ENCODE results near the gene PAM.
"Not testable (repeated sequence)": the region's sequence is repeated elsewhere in the genome, so short reads cannot be mapped to it uniquely, and the experiment has no call there.

Gene PAM

DNA sequence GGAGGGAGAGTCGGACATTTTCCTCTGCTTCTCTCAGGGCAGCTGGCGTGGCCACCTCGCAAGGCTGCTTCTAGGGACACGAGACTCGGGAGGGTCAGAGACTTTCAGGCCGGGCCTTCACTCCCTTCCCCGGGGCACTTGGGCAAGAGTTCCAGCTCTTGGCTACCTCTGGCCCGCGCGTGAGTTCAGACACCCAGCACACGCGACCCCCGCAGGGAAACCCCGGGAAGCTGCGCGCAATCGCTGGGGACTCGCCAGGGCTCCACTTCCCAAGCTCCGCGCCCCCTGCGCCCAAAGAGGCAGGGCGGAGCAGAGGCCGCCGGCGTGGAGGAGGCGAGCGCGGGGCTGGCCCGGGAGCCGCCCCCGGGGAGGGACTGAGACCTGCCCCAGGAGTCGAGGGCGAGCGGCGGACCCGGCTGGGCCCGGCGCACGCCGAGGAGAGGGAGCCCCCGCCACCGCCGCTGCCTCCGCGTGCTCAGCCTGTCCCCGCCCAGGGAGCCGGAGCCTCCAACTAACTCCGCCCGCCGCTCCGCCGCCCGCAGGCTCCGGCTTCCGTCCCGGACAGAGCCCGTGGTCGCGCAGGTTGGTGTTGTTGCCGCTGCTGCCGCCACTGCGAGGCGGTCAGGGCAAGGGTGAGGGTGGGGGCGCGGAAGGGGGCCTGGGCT is at the start of gene PAM:
Gene PAM, plus strand, starts transcription at position 539 of the 665 bp plus-strand sequence. CDS start 110,891 bp downstream, outside the sequence.
- ATAC-seq = peak; percentile 79 to 85

DNA sequence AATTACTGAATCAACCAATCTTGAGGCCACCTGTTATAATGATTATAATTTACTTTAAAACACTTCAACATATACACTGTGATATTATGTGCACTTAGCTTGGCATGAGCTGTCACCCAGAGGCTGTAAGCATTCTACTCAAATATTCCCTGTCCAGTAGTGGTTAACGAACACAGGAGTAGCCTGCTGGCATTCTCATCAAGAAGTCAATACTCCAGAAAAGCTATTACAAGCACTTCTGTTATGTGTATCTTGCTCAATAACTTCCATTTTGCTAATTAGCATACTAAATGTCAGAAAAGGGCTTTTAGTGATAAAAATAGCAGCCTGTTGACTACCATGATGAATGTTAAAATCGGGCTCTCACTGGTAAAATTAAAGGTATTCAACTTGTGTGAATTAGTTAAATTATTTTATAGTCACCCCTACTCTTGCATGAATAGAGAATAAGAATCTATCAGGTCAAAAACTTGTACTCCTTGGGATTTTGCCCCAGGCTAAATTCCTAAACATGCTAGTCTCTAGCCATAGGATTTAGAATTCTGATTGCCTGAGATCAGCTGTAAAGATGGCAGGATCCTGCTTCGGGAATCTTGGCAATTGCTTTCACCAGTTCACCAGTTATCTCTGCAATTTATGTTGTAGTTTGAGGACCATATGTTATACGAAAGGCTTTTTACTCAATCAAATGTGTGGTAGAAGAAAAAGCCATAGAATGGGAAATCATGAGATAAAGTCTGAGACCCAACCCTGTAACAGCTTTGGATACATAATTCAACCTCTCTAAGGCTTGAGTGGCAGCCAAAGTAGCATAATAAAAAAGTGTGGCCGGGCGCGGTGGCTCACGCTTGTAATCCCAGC is 43.4 kb upstream of the PAM start:
- ATAC-seq = no peak

DNA sequence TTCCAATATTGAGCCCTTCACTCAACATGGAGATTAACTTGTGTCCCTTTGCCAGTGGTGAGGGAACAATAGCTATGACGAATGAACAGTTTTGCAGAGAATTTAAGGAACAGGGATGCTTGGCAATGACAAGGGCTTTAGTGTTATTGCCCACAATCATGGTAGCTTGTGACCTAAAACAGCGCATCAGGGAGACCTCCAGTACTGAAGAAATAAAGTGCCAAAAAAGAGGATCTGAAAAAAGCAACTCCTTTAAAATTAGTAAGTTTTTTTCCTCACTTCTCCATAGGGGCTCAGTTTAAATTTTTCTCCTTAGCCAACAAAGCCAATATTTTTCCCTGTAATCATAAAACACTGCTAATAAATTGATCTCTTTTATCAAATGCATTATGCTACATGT is 41.8 kb upstream of the PAM start:
- no peak for ATAC-seq

DNA sequence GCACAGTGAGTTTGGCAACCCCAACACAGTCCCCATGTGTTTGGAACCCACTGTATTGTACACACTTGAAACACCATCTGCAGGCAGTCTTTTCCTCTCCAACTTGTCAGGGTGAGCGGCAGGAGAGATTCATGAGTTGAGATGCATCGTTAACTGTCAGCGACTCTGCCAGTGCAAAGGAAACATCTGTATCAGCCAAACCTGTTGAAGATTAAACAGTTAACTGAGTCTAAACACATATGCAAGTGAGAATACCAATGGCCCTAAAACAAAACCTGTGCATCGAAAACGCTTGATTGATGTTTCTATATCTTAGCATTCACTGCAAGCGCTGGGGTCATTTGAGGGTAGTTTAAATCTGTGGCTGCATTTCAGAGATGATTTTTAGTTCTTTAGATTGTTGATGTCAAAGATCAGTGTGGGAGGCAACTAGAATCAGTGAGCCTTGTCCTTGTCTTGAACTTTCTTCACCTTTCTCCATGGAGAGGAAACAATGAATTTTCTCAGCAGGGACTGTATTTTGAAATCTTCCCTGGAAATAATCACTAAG is 41.3 kb upstream of the PAM start:
- ATAC-seq = no peak

DNA sequence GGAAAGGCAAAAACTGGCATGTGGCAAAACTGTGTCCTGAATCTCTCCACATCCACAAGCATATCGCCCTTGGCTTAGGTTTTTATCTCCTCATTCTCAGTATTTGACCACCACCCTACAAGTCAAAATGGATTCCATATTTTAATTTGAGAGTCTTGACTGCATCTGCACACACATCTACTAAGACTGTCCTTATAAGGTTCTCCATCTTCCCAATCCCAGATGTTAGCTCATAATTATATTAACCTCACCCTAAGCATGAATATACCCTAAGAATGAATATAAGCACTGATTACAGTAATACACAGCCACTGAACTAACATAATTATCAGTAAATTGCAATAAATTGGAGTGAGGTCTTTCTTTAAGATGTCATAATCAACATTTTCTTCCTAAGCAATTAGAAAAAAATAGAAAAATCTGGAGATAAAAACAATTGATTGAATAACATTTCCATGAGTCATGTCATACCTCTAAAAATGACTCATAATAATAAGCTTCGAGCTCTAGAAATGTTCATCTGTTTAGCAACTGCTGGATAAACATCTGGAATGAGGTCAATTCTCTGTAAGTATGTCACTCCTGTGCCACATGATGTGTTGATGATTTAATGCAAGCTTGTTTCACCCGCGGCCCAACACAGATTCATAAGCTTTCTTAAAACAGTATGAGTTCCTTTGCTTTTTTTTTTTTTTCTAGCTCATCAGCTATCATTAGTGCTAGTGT is 39.9 kb upstream of the PAM start:
- ATAC-seq = peak; percentile 66 to 78

DNA sequence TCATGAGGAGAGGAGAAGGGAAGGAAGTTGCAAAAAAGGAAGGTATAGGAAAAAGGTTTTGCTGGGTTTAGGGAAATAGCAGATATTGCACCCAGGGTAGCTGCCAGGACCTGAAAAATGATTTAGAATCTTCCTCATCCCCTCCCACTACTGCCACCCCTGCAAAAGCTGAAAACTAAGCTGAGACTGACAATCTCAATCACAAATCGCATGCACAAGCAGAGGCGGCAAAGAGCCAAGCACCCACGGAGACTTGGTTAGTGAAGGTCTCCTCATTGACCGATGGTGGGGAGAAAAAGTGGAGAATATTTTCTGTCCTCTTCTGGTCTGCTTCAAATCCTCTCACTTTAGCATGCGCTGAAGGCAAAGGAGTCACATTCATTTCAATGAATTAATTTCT is 39.1 kb upstream of the PAM start:
- ATAC-seq = no peak

DNA sequence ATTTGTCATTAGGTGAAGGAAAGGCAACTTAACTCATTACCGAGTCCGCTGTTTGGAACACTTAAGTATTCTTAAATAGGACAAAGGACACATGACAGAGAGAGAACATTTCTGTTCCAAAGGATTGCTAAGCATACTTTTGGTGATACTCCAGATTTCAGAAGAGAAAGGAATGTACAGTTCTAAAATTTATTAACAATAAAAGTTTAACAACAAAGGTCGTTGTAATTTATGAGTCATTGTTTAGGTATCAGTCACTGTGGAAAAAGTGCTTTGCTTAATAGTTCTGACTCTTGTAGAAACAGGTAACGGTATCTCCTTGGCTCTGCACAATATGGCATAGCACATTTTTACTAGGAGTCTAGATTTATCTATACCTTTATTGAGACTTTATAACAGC is 36.3 kb upstream of the PAM start:
- peak; percentile 19 to 29 for ATAC-seq

DNA sequence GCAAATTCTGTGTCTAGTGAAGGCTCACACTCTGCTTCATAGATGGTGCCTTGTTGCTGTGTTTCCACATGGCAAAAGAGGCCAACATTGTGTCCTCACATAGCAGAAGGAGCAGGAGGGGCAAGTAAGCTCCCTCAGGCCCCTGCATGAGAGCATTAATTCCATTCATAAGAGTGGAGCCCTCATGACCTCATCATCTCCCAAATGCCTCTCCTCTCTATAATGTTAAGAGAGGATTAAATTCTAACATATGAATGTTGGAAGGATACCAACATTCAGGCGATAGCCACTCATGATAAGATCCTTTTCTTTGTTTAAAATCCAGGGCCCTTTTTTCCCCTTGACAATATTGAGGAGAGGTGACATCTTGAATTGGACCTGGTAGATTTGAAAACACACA is 35.2 kb upstream of the PAM start:
- no peak for ATAC-seq

DNA sequence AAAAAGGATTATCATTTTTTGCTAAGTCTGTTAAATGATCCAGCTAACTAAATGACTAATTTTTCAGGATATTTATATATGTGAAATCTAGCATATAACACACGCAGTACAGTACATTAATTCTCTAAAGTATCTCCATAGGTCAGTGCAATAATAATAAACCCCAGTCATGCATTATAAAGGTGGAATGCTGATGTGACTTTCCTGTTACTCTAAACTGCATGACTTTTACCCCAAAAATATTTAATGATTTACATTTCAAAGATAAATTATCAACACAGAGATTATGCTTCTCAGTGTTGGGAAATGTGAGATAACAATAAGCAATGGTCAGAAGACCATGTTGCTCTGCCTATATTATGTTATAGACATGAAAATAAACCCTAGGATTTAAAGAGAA is 34.1 kb upstream of the PAM start:
- ATAC-seq = no peak

DNA sequence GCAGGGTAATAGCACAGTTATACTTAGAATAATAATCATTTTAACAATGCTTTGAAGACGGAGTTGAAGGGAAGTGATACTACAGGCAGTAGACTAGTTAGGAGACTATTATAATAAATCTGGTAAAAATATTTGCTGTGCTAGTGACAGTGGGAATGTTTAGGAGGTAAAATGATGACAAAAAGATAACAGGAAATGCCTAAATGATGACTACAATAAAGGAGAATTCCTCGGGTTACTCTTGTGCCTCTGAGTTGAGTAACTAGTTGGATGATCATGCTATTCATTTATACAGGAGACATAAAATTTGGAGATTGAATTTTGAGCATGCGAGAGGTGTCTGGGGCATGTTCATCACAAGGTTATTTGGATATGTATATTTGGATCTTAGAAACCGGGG is 32.2 kb upstream of the PAM start:
- ATAC-seq = no peak

DNA sequence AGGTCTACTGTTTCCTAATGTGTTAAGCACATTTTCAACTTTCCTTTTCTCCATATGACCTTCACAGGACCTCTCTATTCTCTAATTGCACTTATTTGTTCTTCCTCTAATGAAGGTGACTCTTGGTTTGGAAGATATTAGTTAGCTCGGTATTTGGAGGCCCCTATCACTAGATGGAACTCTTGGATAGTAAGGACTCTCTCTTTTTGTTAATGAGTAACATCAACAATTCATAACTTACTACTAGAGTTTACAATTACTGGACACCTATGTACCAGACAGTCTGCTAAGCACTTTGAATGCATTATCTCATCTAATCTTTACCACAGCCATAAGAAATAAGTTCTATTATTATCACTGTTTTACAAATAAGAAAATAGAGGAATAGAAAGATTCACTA is 23.4 kb upstream of the PAM start:
- no peak for ATAC-seq

DNA sequence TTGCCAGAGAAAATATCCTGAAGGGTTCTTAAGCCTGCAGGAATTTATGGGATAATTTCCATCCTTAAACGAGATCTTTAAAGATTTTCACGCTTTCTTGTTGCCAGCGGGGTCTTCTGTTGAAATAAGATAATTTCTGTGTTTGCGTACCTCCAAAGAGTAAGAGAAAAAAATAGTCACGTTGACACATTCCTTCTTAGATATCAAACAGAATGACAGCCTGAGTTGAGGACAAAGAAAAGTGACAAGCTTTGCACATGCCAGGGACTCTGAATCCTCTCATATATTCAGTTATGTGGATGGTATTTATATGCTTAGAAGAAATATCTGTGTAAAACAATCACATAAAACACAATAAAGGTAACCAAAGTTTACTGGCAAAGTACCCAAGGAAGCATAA is 21.6 kb upstream of the PAM start:
- ATAC-seq = no peak

DNA sequence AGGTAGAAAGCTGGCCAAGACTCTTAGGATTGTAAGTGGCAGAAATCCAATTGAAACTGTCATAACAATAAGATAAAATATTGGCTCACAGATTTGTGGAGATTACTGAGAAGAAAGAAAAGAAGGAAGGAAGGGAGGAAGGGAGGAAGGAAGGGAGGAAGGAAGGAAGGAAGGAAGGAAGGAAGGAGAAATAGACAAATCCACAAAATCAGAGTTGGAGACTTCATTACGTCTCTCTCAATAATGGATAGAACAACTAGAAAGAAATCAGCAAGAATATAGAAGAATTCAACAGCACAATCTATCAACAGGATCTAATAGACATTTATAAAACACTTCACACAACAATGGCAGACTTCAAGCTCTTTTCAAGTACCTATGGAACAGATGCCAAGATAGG is 17.9 kb upstream of the PAM start:
- no peak for ATAC-seq

DNA sequence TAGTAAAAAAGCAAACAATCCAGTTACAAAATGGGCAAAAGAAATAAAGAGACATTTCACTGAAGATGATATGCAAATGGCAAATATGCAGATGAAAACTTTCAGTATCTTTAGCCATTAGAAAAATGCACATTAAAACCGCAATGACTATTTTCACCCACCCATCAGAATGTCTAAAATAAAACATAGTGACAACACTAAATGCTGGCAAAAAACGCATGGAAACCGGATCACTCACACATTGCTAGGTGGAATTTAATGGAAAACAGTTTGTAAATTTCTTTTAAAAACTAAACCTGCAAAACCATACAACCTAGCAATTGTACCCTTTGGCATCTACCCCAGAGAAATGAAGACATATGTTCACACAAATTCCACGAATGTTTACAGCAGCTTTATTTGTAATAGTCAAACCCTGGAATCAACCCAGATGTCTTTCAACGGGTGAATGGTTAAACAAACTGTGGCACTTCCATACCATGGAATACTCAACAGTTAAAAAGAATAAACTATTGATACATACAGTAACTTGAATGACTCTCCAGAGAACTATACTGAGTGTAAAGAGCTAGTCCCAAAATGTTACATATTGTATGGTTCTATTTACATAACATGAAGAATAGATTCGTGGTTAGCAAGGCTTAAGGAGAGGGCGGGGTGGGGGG is 17.2 kb upstream of the PAM start:
- no peak for ATAC-seq

DNA sequence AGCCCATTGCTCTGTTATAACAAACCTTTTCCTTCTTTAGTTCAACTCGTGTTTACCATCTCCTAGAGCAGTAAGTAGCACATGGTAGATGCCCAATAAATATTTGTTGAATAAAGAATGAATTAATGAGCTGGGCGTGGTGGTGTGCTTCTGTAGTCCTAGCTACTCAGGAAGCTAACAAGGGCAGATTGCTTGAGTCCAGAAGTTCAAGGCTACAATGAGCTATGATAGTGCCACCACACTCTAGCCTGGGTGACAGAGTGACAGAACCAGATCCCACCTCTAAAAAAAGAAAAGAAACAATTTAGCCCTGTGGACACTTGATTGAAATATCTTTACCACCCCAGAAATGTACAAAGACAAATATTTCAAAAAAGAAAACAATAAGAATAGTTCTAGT is 14.6 kb upstream of the PAM start:
- no peak for ATAC-seq

DNA sequence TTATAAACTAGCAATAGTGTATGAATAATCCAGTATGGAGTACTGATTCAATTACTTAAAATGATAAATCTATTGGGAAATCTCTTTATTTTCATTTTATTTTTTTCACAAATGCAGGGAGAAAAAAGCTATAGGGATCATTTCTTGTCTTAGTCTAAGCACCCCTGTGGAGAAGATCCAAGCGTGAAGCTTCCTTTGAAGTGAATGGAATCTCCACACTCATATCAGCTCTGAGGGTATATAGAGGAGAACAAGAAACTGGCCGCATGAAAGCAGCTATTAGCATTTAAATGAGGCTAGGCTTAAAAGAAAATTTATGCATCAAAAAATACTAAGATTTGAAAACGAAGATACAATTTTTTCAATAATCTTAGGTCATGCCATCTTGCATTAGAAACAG is 12.9 kb upstream of the PAM start:
- ATAC-seq = no peak

DNA sequence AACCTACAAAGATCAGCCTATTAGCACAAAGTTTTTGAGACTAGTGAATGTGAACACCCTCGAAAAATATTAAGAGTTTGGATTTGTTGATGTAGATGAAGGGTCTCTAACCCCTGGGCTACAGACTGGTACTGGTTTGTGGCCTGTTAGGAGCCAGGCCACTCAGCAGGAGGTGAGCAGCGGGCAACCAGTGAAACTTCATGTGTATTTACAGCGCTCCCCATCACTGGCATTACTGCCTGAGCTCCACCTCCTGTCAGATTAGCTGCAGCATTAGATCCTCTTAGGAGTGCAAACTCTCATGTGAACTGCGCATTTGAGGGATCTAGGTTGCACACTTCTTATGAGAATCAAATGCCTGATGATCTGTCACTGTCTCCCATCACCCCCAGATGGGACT is 11.2 kb upstream of the PAM start:
- ATAC-seq = no peak

DNA sequence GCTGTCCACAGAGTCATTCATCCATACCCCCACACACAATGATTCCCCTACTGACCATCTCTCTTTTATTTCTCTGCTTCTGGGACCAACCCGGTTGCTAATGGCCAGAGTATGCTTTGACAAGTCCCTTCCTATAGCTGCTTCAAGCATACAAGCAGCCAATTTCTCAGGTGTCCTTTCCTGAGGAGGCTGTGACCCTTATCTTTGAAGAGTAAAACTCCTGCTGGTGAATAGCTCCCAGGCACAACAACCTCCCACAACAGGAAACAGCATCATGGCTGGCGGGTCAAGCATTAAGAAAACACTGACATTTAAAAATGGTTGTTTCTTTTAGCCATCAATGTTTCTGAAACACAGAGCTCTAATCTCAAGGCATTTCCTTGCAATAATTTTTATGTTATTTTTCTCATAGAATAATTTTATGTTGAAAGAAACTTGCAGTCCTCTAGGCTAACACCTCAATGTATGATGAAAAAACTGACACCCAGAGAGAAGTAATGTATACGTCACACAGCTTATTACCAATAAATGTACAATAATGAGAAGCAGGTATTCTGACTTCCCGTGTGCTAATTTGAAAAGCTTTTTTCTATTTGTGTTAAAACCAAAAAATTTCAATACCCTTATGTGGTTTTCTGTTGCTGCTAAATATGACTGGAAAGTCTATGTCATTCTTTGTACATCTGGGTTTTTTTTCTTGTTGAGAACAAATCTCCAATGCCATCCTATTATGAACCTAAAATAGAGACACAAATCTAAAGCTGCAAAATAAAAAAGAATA is 7.5 kb upstream of the PAM start:
- ATAC-seq = peak; percentile 77 to 80

DNA sequence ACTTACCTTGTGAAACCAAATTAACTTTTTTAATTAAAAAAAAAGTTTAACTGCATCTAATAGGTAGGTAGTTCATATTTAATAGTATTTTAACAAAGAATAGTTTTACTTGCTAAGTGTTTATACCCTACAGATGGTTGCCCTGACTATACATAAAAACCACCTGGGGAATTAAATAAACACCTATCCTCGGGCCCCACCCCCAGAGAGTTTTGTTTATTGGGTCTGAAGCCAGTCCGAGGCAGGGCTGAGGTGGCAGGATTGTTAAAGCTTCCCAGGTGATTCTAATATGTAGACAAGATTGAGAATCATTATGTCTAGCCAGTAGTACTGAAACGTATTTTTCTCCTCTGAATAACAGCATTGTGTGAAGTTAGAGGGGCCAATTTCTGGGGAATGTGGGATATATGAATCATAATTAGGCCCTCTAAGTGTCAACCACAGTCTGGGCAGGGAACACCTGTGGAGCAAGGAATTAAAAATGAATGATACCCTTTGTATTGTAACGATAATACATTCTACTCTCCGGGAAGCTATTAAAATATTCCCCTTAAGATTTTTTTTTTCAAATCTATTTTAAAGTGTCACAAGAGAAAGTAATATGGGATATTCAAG is 5.6 kb upstream of the PAM start:
- ATAC-seq = no peak

DNA sequence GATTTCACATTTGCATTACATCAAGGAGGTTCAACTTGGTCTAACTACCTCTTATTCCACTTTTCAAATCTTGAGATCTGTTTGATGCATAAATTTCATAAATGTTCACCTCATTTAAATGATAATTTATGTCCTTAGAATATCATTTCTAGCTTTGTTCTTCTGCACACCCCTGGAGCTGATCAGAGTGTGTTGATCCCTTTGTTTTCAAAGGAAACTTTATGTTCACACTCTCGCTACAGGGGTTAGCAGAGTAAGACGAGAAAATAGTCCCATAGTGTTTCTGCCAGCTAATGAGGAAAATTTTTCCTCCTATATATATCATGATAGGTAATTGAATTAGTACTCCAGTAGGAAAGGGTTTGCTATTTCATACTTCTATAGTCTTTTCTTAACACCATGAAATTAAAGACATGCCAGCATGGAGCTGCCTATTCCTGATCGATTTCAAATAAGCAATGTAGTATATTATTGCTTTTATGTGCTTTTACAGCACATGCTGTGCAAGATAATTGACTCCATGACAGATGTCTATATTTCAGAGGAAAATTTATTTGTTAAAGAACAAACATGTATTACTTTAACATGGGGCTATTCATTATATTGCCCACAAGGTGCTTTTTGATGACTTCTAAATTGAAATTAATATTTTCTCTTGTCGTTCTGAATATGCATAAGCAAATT is 4.8 kb upstream of the PAM start:
- ATAC-seq = no peak

DNA sequence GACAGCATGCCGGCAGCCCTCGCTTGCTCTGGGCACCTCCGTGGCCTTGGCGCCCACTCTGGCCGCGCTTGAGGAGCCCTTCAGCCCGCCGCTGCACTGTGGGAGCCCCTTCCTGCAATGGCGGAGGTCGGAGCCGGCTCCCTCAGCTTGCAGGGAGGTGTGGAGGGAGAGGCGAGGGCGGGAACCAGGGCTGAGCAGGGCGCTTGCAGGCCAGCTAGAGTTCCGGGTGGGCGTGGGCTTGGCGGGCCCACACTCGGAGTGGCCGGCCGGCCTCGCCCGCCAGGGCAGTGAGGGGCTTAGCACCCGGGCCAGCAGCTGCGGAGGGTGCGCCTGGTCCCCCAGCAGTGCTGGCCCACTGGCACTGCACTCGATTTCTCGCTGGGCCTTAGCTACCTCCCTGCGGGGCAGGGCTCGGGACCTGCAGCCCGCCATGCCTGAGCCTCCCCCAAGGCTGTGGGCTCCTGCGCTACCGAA is 3.2 kb upstream of the PAM start:
- ATAC-seq = not testable (repeated sequence)
